Mucosa of descending colon (tissue), 3 donors: Measurements from ENCODE around the gene ZGPAT. TPM values are rescaled to one million over a fixed set of nuclear protein-coding genes. Genes with fewer than 3 reads are reported as not detected.

Experiments
- ATAC-seq: fragments of 200-7000 bp; cut with Tn5 transposase; one replicate; pipeline ENCODE4 v1.9.1; 2020; ENCODE audit warnings: mild to moderate bottlenecking, moderate library complexity
- DNase-seq, 3 donors: peaks; one replicate each; pipeline ENCODE4 v3.0.0-alpha.2; 2020
- H3K36me3 ChIP-seq: fragments of 200-600 bp; one replicate; pipeline ENCODE4 v1.8.0; 2021; ENCODE audit warnings: low read depth, mild to moderate bottlenecking
- H3K4me1 ChIP-seq: fragments of 200-600 bp; one replicate; pipeline ENCODE4 v1.8.0; 2021; ENCODE audit warnings: low read depth, mild to moderate bottlenecking
- H3K4me3 ChIP-seq: fragments of 200-600 bp; one replicate; pipeline ENCODE4 v1.8.0; 2021; ENCODE audit warnings: mild to moderate bottlenecking
- H3K9me3 ChIP-seq: fragments of 200-600 bp; one replicate; pipeline ENCODE4 v1.8.0; 2021; ENCODE audit warnings: mild to moderate bottlenecking
- intact Hi-C, 2 donors: fragments of 100-400 bp; cut with DNase I in 1 of 2; cut with micrococcal nuclease in 1 of 2; formaldehyde crosslinking; loops; one replicate each; pipeline versions ENCODE4 v1.11.0 to v1.11.1; 2022; cut with DNase I, micrococcal nuclease
- total RNA-seq, 3 donors: library from RNA; stranded (reverse); fragmentation: NEBNext Ultra II Directional in 2 of 3; extraction: Animal tissue kit (Norgen Biotek cat#: 25700) in 2 of 3; gene quantifications; one replicate each; pipeline versions ENCODE4 v1.2.1 to v1.2.4, GENCODE V29; 2021 to 2023
- TF ChIP-seq, protein P1 (sequence below): fragments of 200-600 bp; IDR thresholded peaks from one replicate; pipeline ENCODE4 v1.8.0; 2022; ENCODE audit warnings: antibody characterized with exemption, mild to moderate bottlenecking
- donor health status: DM: no; HTN: no; CAD: no; lungs with moderate emphysema.
- donor health status: DM: no; HTN: no; CAD: no.
- donor health status: DM: no; HTN: yes; CAD: no.

The ZGPAT gene
- total RNA-seq, 3 donors from 2014 or later = 24.3 to 34.0 (median 31.7) TPM

DNA sequence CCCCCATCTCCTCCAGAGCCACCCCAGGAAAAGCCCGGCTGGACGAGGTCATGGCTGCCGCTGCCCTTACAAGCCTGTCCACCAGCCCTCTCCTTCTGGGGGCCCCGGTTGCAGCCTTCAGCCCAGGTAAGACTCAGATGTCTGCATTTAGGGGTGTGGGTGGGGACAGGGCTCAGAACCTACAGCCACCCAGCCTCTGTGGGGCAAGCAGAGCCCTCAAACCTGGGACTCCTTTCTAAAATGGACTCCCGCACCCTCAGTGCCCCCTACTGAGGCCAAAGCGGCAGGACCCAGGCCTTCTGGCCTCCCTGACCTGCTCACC is 33.5 kb downstream of the ZGPAT start:
- DNase-seq (no peak), ATAC-seq (no peak)
- Histone ChIP-seq H3K9me3 (no peaks in the 10 kb centered on the region), H3K36me3 (peaks cover 3% of the 10 kb centered on the region), H3K4me1 (peaks cover 36% of the 10 kb centered on the region), H3K4me3 (no peak overlapping the region)
- TF ChIP-seq, protein P1, sequence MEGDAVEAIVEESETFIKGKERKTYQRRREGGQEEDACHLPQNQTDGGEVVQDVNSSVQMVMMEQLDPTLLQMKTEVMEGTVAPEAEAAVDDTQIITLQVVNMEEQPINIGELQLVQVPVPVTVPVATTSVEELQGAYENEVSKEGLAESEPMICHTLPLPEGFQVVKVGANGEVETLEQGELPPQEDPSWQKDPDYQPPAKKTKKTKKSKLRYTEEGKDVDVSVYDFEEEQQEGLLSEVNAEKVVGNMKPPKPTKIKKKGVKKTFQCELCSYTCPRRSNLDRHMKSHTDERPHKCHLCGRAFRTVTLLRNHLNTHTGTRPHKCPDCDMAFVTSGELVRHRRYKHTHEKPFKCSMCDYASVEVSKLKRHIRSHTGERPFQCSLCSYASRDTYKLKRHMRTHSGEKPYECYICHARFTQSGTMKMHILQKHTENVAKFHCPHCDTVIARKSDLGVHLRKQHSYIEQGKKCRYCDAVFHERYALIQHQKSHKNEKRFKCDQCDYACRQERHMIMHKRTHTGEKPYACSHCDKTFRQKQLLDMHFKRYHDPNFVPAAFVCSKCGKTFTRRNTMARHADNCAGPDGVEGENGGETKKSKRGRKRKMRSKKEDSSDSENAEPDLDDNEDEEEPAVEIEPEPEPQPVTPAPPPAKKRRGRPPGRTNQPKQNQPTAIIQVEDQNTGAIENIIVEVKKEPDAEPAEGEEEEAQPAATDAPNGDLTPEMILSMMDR = no peak
- intact Hi-C loops = no loop called here

DNA sequence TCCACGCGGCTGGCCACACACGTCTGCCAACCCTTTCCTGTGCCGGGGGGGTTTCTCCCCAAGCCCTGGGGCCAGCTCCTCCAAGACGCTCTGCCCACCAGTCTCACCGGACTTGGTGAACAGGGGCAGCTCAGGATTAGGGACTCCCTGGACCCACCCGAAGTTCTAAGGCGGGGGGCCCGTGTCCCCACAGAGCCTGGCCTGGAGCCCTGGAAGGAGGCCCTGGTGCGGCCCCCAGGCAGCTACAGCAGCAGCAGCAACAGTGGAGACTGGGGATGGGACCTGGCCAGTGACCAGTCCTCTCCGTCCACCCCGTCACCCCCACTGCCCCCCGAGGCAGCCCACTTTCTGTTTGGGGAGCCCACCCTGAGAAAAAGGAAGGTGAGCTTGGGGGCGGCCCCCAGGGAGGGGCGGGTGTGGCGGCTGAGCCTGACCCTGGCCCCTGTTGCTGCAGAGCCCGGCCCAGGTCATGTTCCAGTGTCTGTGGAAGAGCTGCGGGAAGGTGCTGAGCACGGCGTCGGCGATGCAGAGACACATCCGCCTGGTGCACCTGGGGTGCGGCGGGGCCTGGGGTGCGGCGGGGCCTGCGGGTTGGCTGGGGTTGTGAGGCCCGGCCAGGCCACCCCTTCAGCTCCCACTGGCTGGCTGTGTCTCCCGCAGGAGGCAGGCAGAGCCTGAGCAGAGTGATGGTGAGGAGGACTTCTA is 34.0 kb downstream of the ZGPAT start:
- intact Hi-C loops = no loop called here
- DNase-seq (peak in 1 of 3 donors; percentile 60), ATAC-seq (no peak)
- Histone ChIP-seq H3K9me3 (no peaks in the 10 kb centered on the region), H3K36me3 (peaks cover 3% of the 10 kb centered on the region), H3K4me1 (peaks cover 31% of the 10 kb centered on the region), H3K4me3 (no peak overlapping the region)
- TF ChIP-seq, protein P1 = no peak

DNA sequence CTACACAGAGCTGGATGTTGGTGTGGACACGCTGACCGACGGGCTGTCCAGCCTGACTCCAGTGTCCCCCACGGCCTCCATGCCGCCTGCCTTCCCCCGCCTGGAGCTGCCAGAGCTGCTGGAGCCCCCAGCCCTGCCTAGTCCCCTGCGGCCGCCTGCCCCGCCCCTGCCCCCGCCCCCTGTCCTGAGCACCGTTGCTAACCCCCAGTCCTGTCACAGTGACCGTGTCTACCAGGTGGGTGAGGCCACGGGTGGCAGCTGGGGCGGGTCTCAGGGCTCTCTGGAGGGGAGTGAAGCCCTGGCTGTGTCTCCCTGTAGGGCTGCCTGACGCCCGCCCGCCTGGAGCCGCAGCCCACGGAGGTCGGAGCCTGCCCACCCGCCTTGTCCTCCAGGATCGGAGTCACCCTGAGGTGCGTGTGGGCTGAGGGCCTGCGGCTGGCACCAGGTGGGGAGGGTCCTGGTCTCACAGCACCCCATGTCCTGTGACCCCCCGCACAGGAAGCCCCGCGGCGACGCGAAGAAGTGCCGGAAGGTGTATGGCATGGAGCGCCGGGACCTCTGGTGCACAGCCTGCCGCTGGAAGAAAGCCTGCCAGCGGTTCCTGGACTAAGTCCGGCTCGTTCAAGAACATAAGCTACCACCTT is 34.7 kb downstream of the ZGPAT start:
- peak in 1 of 3 donors; percentile 57 for DNase-seq

DNA sequence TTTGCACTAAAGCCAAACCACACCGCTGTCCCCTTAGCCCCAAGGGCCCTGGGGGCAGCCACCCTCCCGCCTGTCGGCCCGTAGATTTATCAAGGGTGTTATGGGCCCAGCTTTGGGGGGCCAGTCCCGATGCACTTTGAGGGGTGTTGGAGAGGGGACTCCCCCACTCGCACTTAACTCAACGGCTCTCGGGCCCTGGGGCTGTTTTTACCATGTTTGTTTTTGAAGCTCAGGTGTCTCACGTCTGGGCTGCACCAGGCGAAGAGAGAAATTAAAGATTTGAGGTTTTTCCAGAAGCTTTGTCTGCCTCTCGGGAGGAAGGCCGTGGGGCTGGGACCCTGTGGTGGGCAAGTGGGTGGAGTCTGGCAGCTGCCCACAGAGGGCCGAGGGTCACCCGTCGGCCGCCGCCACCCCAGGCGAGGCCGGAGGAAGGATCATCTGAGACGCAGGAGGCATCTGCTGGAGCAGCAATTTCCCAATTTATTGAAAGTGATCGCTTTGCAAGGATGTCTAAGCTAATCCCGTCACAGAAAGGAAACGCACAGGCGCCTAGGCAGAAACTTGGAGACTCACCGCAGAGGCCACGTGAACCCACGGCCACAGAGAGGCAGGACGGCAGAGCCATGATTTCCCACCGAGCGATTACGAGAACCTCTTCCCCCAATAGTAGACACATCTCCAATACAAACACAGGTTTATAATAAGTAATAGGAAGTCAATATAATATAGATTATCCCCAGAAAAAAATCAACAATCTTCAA is 35.6 kb downstream of the ZGPAT start:
- ATAC-seq (no peak), DNase-seq (peak in 1 of 3 donors; percentile 43)
- TF ChIP-seq, protein P1 = no peak
- intact Hi-C loops = no loop called here
- Histone ChIP-seq H3K4me1 (peaks cover 16% of the 10 kb centered on the region), H3K4me3 (no peak overlapping the region), H3K9me3 (no peaks in the 10 kb centered on the region), H3K36me3 (peaks cover 3% of the 10 kb centered on the region)

More for the DNA sequence above, 34.7 kb downstream of the ZGPAT start:
- Histone ChIP-seq H3K9me3 (no peaks in the 10 kb centered on the region), H3K36me3 (peaks cover 3% of the 10 kb centered on the region), H3K4me3 (no peak overlapping the region), H3K4me1 (peaks cover 25% of the 10 kb centered on the region)
- ATAC-seq = no peak
- TF ChIP-seq, protein P1 = no peak
- intact Hi-C loops = no loop called here

DNA sequence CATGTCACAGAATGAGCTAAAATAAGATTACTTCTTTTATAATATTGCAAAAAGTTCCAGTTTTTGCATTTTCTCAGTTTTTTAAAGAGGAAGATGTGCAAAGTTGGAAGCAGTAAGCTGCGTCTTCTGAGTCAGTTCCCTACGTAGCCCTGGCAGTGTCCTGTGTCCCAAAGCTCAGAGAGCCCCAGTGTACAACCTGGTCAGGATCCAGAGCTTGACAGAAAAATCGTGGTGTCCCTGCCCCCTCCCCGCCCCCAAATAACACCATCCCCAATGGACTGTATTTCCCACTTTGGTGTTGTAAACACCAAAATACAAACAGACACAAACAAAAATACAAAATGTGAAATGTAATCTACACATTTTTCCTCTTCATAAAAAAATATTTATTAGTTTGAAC is 36.3 kb downstream of the ZGPAT start:
- TF ChIP-seq, protein P1 = no peak
- intact Hi-C loops = no loop called here
- ATAC-seq (no peak), DNase-seq (no peak)
- peaks cover 3% of the 10 kb centered on the region for H3K36me3 ChIP-seq
- no peak overlapping the region for H3K4me3 ChIP-seq
- no peaks in the 10 kb centered on the region for H3K9me3 ChIP-seq
- H3K4me1 ChIP-seq = peaks cover 10% of the 10 kb centered on the region
